ENCODE measurements around the gene MIAT. TPM values are rescaled to one million over a fixed set of nuclear protein-coding genes. Genes with fewer than 3 reads are reported as not detected.

Gene MIAT
- total RNA-seq, 1 experiment from 2014 or later, result 0.48 TPM

DNA sequence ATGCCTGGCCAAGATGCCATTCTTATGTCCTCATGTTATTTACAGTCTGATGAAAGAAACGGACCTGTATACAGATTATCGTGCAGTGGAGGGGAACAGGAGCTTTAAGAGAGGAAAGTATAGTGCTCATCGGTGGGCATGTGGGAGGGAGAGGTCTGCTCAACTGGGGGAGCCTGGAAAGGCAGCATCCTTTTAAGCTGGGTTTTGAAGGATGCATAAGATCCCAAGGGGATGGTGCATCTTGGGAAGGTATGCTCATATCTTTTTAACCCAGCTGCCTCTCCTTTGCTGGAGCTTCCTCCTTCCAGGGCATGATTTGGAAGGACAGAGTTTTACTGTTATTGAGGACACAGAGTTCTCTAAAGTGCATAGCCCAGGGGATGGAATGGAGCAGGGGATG is 34.8 kb downstream of the MIAT start:
- no TSS peak for BruUV-seq (replicated peaks)
- Histone ChIP-seq H3K4me2 (no peak overlapping the region), H3K4me3 (no peak overlapping the region), H3K9me3 (ENCODE audit: insufficient read depth, low read depth) (no peaks in the 10 kb centered on the region), H3K4me1 (replicated peaks; ENCODE audit: insufficient read depth) (no peaks in the 10 kb centered on the region), H3K27me3 (ENCODE audit: insufficient read depth, low read depth) (no peaks in the 10 kb centered on the region), H3F3A (ENCODE audit: insufficient read depth, low read depth) (no peaks in the 10 kb centered on the region), H3K9me2 (ENCODE audit: insufficient read depth) (no peaks in the 10 kb centered on the region), H3K36me3 (ENCODE audit: low read depth) (no peaks in the 10 kb centered on the region; the same call in 1 of the 2 replicates), H2AFZ (no peak overlapping the region), H3K79me2 (ENCODE audit: low read depth) (no peaks in the 10 kb centered on the region), H4K20me1 (ENCODE audit: insufficient read depth) (no peaks in the 10 kb centered on the region), H3K27ac (no peak overlapping the region)
- no peak for TF ChIP-seq EZH2 (IDR thresholded peaks at IDR 0.05; ENCODE audit: low read depth)
- TF ChIP-seq, protein P1, sequence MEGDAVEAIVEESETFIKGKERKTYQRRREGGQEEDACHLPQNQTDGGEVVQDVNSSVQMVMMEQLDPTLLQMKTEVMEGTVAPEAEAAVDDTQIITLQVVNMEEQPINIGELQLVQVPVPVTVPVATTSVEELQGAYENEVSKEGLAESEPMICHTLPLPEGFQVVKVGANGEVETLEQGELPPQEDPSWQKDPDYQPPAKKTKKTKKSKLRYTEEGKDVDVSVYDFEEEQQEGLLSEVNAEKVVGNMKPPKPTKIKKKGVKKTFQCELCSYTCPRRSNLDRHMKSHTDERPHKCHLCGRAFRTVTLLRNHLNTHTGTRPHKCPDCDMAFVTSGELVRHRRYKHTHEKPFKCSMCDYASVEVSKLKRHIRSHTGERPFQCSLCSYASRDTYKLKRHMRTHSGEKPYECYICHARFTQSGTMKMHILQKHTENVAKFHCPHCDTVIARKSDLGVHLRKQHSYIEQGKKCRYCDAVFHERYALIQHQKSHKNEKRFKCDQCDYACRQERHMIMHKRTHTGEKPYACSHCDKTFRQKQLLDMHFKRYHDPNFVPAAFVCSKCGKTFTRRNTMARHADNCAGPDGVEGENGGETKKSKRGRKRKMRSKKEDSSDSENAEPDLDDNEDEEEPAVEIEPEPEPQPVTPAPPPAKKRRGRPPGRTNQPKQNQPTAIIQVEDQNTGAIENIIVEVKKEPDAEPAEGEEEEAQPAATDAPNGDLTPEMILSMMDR (conservative IDR thresholded peaks at IDR 0.05), result no peak
- ChIA-PET POLR2A (ENCODE audit: unreplicated experiment) (no interaction called here), CTCF (no interaction called here)
- intact Hi-C loops (cut with micrococcal nuclease; ENCODE audit: unreplicated experiment), result no loop called here
- no peak for DNase-seq

DNA sequence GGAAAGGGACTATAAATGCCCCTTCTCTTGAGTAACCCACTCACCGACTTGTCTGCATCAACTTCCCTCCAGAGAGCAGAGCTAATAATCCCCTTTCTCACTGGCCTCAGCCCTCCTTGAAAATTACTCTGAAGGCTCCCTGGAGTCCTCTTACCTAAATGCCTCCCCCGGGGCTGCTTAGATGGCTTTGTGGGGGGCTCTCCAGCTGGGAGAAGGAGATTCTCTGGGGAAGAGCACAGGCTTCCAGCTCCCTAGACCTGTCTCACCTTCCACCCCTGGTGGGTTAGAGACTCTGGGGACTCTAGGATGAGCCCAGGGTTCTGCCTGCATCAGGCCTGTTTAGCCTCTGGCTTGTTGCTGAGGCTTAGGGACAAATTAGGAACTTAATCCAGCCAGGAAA is 39.8 kb downstream of the MIAT start:
- no peak for DNase-seq
- no peaks in the 10 kb centered on the region for H3F3A ChIP-seq (ENCODE audit: insufficient read depth, low read depth)
- no peaks in the 10 kb centered on the region for H3K9me2 ChIP-seq (ENCODE audit: insufficient read depth)
- CTCF ChIA-PET, result no interaction called here
- no peak for TF ChIP-seq EZH2 (IDR thresholded peaks at IDR 0.05; ENCODE audit: low read depth)
- TF ChIP-seq, protein P1 (conservative IDR thresholded peaks at IDR 0.05), result no peak
- H3K27me3 ChIP-seq (ENCODE audit: insufficient read depth, low read depth), result no peaks in the 10 kb centered on the region
- BruUV-seq (replicated peaks), result no TSS peak
- H3K4me1 ChIP-seq (replicated peaks; ENCODE audit: insufficient read depth), result no peaks in the 10 kb centered on the region
- POLR2A ChIA-PET (ENCODE audit: unreplicated experiment), result no interaction called here
- no peaks in the 10 kb centered on the region for H3K9me3 ChIP-seq (ENCODE audit: insufficient read depth, low read depth)
- H4K20me1 ChIP-seq (ENCODE audit: insufficient read depth), result no peaks in the 10 kb centered on the region
- H3K79me2 ChIP-seq (ENCODE audit: low read depth), result no peaks in the 10 kb centered on the region
- H3K4me3 ChIP-seq, result no peak overlapping the region
- no peaks in the 10 kb centered on the region for H3K36me3 ChIP-seq (ENCODE audit: low read depth)
- intact Hi-C loops (cut with micrococcal nuclease; ENCODE audit: unreplicated experiment), result no loop called here
- no peak overlapping the region for H3K4me2 ChIP-seq
- H2AFZ ChIP-seq, result no peak overlapping the region
- no peak overlapping the region for H3K27ac ChIP-seq

DNA sequence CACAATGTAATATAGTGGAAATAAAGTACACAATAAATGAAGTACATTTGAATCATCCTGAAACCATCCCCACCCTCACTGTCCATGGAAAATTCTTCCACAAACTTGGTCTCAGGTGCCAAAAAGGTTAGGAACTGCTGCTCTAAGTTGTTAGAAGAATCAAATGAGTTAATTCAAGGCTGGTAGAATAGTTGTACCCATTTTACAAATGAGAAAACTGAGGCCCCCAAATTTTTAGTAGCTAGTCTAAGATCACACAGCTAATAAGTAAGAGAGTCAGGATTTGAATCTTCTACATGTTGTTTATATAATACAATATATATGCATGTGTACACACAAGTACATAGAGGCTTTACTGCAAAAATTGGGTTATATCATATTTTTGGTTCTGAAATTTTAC is 43.1 kb downstream of the MIAT start:
- no peak for DNase-seq
- no peak overlapping the region for H3K4me3 ChIP-seq
- no peak overlapping the region for H3K27ac ChIP-seq
- no peaks in the 10 kb centered on the region for H3K79me2 ChIP-seq (ENCODE audit: low read depth)
- H3K4me1 ChIP-seq (replicated peaks; ENCODE audit: insufficient read depth), result no peaks in the 10 kb centered on the region
- no peak overlapping the region for H3K4me2 ChIP-seq
- H2AFZ ChIP-seq, result no peak overlapping the region
- ChIA-PET POLR2A (ENCODE audit: unreplicated experiment) (no interaction called here), CTCF (no interaction called here)
- H3K9me2 ChIP-seq (ENCODE audit: insufficient read depth), result no peaks in the 10 kb centered on the region
- no peaks in the 10 kb centered on the region for H3F3A ChIP-seq (ENCODE audit: insufficient read depth, low read depth)
- no TSS peak for BruUV-seq (replicated peaks)
- H3K9me3 ChIP-seq (ENCODE audit: insufficient read depth, low read depth), result no peaks in the 10 kb centered on the region
- intact Hi-C loops (cut with micrococcal nuclease; ENCODE audit: unreplicated experiment), result loop anchor here (10.0 kb wide), 1 partner anchor 1134 kb away; no protein-coding TSS in a partner anchor
- H3K27me3 ChIP-seq (ENCODE audit: insufficient read depth, low read depth), result no peaks in the 10 kb centered on the region
- TF ChIP-seq EZH2 (IDR thresholded peaks at IDR 0.05; ENCODE audit: low read depth), result no peak
- TF ChIP-seq, protein P1 (conservative IDR thresholded peaks at IDR 0.05), result no peak
- no peaks in the 10 kb centered on the region for H4K20me1 ChIP-seq (ENCODE audit: insufficient read depth)
- H3K36me3 ChIP-seq (ENCODE audit: low read depth), result no peaks in the 10 kb centered on the region
